ENCODE measurements around the gene SH3BGRL2. TPM values are rescaled to one million over a fixed set of nuclear protein-coding genes. Genes with fewer than 3 reads are reported as not detected.

SH3BGRL2 gene
- total RNA-seq = 35.9 TPM

GRCh38 chr6:79630883-79631692 is at the start of gene SH3BGRL2:
SH3BGRL2 (plus strand) TSS chr6:79631329; CDS start chr6:79631462, 133 bp downstream.
- intact Hi-C loops (cut with DNase I) = no loop called here
- DNase-seq (ENCODE audit: low spot score) (peak; percentile 81), ATAC-seq (peak; percentile 94)

- no peak for ATAC-seq
- no peak for DNase-seq (ENCODE audit: low spot score)
Measured at GRCh38 chr6:79584332-79584731, 46.8 kb upstream of the SH3BGRL2 start.

GRCh38 chr6:79586548-79586947 is 44.6 kb upstream of the SH3BGRL2 start:
- intact Hi-C loops (cut with DNase I) = no loop called here
- DNase-seq (ENCODE audit: low spot score) (no peak), ATAC-seq (no peak)

More at GRCh38 chr6:79584332-79584731, 46.8 kb upstream of the SH3BGRL2 start:
- intact Hi-C loops (cut with DNase I) = no loop called here

GRCh38 chr6:79589701-79590100 is 41.4 kb upstream of the SH3BGRL2 start:
- intact Hi-C loops (cut with DNase I) = no loop called here
- no peak for DNase-seq (ENCODE audit: low spot score)
- ATAC-seq = no peak

- DNase-seq (ENCODE audit: low spot score) (no peak), ATAC-seq (no peak)
- intact Hi-C loops (cut with DNase I) = no loop called here
Measured at GRCh38 chr6:79597155-79597554, 34.0 kb upstream of the SH3BGRL2 start.

- ATAC-seq (no peak), DNase-seq (ENCODE audit: low spot score) (no peak)
- intact Hi-C loops (cut with DNase I) = no loop called here
Measured at GRCh38 chr6:79598012-79598411, 33.1 kb upstream of the SH3BGRL2 start.

GRCh38 chr6:79599725-79600259 is 31.3 kb upstream of the SH3BGRL2 start:
- ATAC-seq (no peak), DNase-seq (ENCODE audit: low spot score) (no peak)
- intact Hi-C loops (cut with DNase I) = no loop called here

- intact Hi-C loops (cut with DNase I) = no loop called here
- DNase-seq (ENCODE audit: low spot score) = no peak
- ATAC-seq = no peak
Measured at GRCh38 chr6:79600313-79600712, 30.8 kb upstream of the SH3BGRL2 start.

GRCh38 chr6:79600812-79601609 is 30.1 kb upstream of the SH3BGRL2 start:
- ATAC-seq (no peak), DNase-seq (ENCODE audit: low spot score) (no peak)
- intact Hi-C loops (cut with DNase I) = no loop called here

GRCh38 chr6:79602859-79603258 is 28.3 kb upstream of the SH3BGRL2 start:
- ATAC-seq = no peak
- intact Hi-C loops (cut with DNase I) = no loop called here
- no peak for DNase-seq (ENCODE audit: low spot score)

GRCh38 chr6:79604583-79605037 is 26.5 kb upstream of the SH3BGRL2 start:
- intact Hi-C loops (cut with DNase I) = no loop called here
- no peak for DNase-seq (ENCODE audit: low spot score)
- no peak for ATAC-seq

GRCh38 chr6:79605061-79605460 is 26.1 kb upstream of the SH3BGRL2 start:
- intact Hi-C loops (cut with DNase I) = no loop called here
- ATAC-seq (no peak), DNase-seq (ENCODE audit: low spot score) (no peak)

- ATAC-seq = no peak
- intact Hi-C loops (cut with DNase I) = no loop called here
- DNase-seq (ENCODE audit: low spot score) = no peak
Measured at GRCh38 chr6:79605968-79606764, 25.0 kb upstream of the SH3BGRL2 start.

- intact Hi-C loops (cut with DNase I) = no loop called here
- DNase-seq (ENCODE audit: low spot score) (no peak), ATAC-seq (no peak)
Measured at GRCh38 chr6:79607000-79607399, 24.1 kb upstream of the SH3BGRL2 start.

GRCh38 chr6:79608334-79609224 is 22.6 kb upstream of the SH3BGRL2 start:
- ATAC-seq (no peak), DNase-seq (ENCODE audit: low spot score) (no peak)
- intact Hi-C loops (cut with DNase I) = no loop called here

GRCh38 chr6:79609225-79609595 is 21.9 kb upstream of the SH3BGRL2 start:
- no peak for ATAC-seq
- DNase-seq (ENCODE audit: low spot score) = no peak
- intact Hi-C loops (cut with DNase I) = no loop called here

GRCh38 chr6:79610306-79611009 is 20.7 kb upstream of the SH3BGRL2 start:
- intact Hi-C loops (cut with DNase I) = no loop called here
- no peak for DNase-seq (ENCODE audit: low spot score)
- ATAC-seq = no peak

GRCh38 chr6:79612457-79612856 is 18.7 kb upstream of the SH3BGRL2 start:
- intact Hi-C loops (cut with DNase I) = no loop called here
- ATAC-seq = no peak
- no peak for DNase-seq (ENCODE audit: low spot score)
